GM18498 (cell line): ENCODE results near the gene IP6K2.
"Not testable (repeated sequence)": the region's sequence is repeated elsewhere in the genome, so short reads cannot be mapped to it uniquely, and the experiment has no call there.

ENCODE experiments used
- ATAC-seq: cut with Tn5 transposase; IDR thresholded peaks from one replicate; pipeline ENCODE4 v1.9.1; 2021; ENCODE audit warnings: mild to moderate bottlenecking, moderate library complexity; ENCODE audit not compliant: unreplicated experiment

The IP6K2 gene

DNA sequence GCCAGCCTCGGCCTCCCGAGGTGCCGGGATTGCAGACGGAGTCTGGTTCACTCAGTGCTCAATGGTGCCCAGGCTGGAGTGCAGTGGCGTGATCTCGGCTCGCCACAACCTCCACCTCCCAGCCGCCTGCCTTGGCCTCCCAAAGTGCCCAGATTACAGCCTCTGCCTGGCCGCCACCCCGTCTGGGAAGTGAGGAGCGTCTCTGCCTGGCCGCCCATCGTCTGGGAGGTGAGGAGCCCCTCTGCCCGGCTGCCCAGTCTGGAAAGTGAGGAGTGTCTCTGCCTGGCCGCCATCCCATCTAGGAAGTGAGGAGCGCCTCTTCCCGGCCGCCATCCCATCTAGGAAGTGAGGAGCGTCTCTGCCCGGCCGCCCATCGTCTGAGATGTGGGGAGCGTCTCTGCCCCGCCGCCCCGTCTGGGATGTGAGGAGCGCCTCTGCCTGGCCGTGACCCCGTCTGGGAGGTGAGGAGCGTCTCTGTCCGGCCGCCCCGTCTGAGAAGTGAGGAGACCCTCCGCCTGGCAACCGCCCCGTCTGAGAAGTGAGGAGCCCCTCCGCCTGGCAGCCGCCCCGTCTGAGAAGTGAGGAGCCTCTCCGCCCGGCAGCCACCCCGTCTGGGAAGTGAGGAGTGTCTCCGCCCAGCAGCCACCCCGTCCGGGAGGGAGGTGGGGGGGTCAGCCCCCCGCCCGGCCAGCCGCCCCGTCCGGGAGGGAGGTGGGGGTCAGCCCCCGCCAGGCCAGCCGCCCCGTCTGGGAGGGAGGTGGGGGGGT, 16.9 kb upstream of the IP6K2 start:
- not testable (repeated sequence) for ATAC-seq

DNA sequence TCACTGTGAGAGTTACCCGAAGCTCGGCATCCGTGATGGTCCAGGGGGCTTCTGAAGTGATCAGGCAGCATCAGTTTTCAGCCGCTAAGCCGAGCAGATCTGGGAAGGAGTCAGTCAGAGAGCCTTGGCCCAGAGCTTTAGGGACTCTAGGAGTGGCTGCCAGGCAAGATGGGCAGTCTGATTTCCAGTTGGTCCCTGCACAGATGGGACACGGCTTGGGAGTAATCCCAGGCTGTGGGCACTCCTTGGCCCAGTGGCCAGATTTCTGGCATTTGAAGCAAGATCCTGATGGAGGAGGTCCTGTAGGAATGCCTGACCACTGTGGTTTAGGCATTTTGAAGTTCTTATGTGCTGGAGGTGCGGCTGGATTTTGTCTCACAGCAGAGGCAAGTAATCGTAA, 10.5 kb upstream of the IP6K2 start:
- ATAC-seq = no peak

- not testable (repeated sequence) for ATAC-seq
Measured at GRCh38 chr3:48725185-48725855, 8.3 kb upstream of the IP6K2 start.

DNA sequence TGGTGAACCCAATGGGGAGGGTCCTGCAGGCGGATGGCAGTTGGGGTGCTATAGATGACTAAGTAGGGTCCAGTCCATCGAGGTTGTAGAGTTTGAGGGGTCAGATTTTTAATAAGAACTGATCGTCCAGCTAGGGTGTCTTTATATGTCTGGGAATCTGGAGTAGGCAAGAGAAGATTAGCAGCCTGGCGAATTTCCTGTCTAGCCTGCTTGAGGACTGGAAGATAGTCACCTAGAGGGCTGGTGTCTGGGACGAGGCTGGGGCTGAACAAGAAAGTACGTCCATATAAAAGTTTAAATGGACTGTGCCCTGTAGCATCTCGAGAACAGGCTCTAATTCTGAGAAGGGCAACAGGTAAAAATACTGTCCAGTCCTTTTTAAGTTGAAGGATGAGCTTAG, 6.7 kb upstream of the IP6K2 start:
- no peak for ATAC-seq

DNA sequence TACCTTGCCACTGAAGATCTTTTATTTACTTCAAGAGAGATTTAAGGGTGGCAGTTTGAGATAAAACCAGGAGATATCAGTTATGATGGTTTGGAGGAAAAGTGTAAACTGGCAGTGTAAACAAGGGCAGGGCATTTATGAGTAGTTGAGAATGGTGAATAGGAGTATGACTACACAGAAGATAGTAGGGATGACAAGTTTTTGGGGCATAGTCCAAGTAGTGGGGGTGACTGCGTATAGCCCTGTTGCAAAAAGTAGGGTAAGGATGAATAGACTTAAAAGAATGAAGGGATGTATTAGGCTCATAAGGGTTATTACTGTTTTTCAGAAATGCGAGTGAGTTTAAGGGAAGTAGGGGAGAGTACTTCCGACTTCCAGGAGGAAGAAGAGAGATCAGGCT, 6.3 kb upstream of the IP6K2 start:
- ATAC-seq = not testable (repeated sequence)

DNA sequence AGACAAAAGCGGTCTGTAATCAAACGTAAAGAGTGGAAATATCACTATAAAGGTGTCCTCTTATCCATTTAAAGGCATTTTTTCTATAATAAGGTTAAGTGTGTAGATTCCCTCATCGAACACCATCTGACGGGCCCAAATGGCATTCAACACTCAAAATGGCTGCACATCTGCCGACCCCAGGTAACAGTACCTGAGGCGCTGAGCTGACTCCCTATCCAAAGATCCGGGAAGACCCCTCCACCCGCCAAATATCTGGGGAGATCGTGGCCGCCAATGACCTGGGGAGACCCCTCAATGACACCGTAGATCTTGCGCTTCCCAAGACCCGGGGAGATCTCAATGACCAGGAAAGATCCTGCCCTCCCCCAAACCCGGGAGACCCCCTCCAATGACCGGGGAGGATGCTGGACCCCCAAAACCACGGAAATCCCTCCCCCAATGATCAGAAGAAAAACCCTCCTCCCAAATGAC, 476 bp downstream of the IP6K2 start:
- no peak for ATAC-seq

DNA sequence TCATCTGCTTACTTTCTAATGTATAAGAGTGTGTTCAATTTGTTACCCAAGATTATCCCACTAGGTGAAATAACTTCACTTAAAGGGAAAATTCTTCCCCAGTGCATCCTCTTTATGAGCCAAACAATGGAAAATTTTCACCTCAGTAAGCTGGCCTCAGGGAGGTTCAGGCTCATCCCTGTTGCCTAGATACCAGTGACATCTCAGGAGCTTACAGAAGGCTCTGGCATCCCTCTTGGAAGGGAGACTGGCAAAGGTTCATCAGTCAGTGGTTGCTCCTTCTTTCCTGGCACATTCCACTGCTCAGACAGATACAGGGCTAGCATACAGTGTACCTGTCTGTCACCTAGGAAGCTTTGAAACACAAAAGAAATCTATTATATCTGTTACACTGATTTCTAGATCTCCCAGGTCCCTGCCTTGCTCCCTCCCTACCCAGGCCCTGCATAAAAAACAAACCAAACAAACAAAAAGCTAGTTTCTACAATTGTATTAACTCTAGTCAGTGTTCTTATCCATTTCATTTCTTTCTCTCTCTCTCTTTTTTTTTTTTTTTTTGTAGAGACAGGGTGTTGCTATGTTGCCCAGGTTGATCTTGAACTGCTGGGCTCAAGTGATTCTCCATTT, 1.7 kb downstream of the IP6K2 start:
- ATAC-seq = no peak

GRCh38 chr3:48711727-48712126, 5.3 kb downstream of the IP6K2 start:
- no peak for ATAC-seq

GRCh38 chr3:48709051-48709461, 8.0 kb downstream of the IP6K2 start:
- no peak for ATAC-seq

- no peak for ATAC-seq
Measured at GRCh38 chr3:48708481-48708889, 8.5 kb downstream of the IP6K2 start.

DNA sequence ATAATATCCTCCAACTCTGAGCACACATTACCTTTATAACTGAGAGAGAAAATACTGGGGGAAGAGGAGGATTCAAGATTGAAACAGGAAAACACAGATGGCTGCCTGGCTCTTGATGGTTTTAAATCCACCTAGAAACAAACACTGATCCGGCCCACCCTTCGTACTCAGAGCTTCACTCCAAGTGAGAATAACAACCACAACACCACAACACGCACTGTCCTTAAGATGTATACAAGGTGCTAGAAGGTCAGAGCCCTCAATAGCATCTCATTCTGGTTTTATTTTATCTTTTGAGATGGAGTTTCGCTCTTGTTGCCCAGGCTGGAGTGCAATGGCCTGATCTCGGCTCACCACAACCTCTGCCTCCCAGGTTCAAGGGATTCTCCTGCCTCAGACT, 9.9 kb downstream of the IP6K2 start:
- no peak for ATAC-seq

DNA sequence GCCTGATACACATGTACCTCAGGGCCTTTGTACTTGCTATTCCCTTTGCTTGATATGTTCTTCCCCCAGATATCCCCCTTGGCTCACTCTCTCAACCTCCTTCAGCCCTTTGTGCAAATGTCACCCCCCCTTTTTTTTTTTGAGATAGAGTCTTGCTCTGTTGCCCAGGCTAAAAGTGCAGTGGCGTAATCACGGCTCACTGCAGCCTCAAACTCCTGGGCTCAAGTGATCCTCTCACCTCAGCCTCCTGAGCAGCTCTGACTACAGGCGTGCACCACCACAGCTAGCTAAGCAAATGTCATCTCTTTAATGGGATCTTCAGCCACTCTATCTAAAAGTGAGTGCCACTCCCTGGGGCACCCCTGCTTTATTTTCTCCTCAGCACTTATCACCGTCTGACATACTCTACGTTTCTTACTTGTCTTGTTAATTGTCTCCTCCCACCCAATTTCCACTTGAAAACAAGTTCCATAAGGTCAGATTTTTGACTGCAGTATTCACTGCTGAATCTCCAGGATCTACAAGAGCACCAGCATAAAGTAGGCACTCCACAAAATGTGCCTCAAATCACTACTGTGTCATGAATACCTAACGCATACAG, 14.6 kb downstream of the IP6K2 start:
- no peak for ATAC-seq

GRCh38 chr3:48700731-48701405, 16.2 kb downstream of the IP6K2 start:
- no peak for ATAC-seq

DNA sequence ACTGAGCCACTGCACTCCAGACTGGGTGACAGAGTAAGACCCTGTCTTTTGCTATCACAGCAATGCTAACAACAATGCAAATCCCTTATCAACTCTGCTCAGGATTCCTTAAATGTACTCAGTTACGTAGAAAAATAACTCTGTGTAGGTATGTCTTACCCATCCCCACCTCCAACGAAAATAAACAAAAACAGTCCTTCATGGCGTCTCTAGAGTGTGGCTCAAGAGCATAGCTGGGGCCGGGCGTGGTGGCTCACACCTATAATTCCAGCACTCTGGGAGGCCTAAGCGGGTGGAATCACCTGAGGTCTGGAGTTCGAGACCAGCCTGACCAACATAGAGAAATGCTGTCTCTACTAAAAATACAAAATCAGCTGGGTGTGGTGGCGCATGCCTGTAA, 18.1 kb downstream of the IP6K2 start:
- ATAC-seq = no peak

GRCh38 chr3:48697952-48698351, 19.1 kb downstream of the IP6K2 start:
- no peak for ATAC-seq

- ATAC-seq = no peak
Measured at GRCh38 chr3:48696601-48697000, 20.4 kb downstream of the IP6K2 start.

GRCh38 chr3:48696156-48696555, 20.9 kb downstream of the IP6K2 start:
- no peak for ATAC-seq

DNA sequence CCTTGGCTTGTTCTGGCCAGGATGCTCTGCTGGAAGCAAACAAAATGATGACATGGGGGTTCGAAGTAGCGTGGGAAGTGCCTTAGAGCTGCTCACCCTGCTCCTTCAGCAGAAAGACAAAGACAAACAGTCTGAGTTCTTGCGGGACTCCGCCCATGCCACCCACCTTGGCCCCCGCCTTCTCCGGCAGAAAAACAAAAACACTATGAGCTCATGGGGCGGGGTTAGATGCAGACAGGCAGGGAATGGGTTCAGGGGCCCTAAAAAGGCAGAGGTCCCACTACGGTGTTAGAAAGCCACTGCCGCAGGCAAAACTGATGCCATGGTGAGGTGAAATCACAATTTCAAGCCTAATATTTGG, 21.6 kb downstream of the IP6K2 start:
- ATAC-seq = no peak

DNA sequence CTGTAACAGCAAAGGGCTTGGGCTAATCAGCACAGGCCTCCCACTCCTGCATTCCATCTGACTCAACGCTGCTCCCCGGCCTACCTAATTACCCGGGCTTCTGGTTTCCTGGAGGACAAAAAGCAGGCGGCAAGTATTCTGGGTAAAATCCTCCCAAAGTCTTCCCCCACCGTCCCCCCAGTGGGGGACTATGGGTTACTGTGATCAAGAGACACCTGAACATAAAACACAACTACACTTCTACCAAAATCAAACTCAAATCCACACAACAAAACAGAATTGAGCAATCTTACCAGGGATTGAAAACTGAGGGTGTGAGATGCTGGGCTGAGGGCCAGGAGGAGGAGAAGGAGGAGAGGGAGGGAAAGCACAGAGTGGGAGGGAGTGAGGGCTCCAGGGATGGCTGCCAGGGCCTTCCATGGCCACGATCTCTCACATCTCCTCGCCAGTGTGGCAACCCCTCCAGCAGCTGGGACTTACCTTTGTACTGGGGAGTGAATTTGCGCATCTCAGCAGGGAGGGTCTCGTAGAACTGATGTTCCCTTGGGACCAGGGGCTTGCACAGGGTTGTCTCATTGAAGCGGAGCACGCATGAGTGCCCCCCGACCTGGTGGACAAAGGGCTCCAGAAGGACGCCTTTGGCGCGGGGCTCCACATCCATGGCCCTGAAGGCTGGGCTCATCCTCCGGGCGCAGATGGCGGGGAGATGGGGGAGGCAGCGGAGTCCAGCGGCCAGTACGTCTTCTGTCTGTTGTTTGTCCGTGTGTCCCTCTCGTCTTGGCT, 22.2 kb downstream of the IP6K2 start:
- ATAC-seq = no peak

GRCh38 chr3:48693826-48694225, 23.2 kb downstream of the IP6K2 start:
- ATAC-seq = no peak
